C4-2B (cell line): ENCODE data around the gene PADI4.
A peak's percentile ranks its signal among the peaks of the same experiment; 100 is the strongest.

Experiments
- H3K27ac ChIP-seq: fragments of 450-650 bp; 2 replicates; pipeline ENCODE4 v1.5.1; 2017
- ZFX ChIP-seq: fragments of 450-650 bp; IDR thresholded peaks from 2 replicates; pipeline ENCODE4 v1.6.1; 2017
- TF ChIP-seq, protein P1 (sequence below): fragments of 450-650 bp; conservative IDR thresholded peaks from 2 replicates; pipeline ENCODE4 v1.5.1; 2017; ENCODE audit warnings: mild to moderate bottlenecking

The PADI4 gene

GRCh38 chr1:17360272-17360956 lies 52.4 kb downstream of the PADI4 start:
- H3K27ac ChIP-seq = no peak overlapping the region
- no peak for TF ChIP-seq ZFX
- TF ChIP-seq, protein P1, sequence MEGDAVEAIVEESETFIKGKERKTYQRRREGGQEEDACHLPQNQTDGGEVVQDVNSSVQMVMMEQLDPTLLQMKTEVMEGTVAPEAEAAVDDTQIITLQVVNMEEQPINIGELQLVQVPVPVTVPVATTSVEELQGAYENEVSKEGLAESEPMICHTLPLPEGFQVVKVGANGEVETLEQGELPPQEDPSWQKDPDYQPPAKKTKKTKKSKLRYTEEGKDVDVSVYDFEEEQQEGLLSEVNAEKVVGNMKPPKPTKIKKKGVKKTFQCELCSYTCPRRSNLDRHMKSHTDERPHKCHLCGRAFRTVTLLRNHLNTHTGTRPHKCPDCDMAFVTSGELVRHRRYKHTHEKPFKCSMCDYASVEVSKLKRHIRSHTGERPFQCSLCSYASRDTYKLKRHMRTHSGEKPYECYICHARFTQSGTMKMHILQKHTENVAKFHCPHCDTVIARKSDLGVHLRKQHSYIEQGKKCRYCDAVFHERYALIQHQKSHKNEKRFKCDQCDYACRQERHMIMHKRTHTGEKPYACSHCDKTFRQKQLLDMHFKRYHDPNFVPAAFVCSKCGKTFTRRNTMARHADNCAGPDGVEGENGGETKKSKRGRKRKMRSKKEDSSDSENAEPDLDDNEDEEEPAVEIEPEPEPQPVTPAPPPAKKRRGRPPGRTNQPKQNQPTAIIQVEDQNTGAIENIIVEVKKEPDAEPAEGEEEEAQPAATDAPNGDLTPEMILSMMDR = no peak

GRCh38 chr1:17361687-17362086 lies 53.7 kb downstream of the PADI4 start:
- TF ChIP-seq, protein P1 = no peak
- no peak for TF ChIP-seq ZFX
- no peak overlapping the region for H3K27ac ChIP-seq

DNA sequence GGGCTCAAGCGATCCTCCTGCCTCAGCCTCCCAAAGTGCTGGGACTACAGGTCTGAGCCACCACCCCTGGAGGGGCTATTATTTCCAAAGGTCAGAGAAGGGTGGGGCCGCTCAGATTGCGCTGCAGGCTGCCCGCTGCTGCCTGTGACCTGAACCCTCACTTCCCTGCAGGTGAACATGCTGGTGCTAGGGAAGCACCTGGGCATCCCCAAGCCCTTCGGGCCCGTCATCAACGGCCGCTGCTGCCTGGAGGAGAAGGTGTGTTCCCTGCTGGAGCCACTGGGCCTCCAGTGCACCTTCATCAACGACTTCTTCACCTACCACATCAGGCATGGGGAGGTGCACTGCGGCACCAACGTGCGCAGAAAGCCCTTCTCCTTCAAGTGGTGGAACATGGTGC lies 55.4 kb downstream of the PADI4 start:
- TF ChIP-seq ZFX = no peak
- TF ChIP-seq, protein P1 = no peak
- no peak overlapping the region for H3K27ac ChIP-seq

GRCh38 chr1:17363771-17364170 lies 55.8 kb downstream of the PADI4 start:
- H3K27ac ChIP-seq = no peak overlapping the region
- no peak for TF ChIP-seq ZFX
- TF ChIP-seq, protein P1 = no peak

DNA sequence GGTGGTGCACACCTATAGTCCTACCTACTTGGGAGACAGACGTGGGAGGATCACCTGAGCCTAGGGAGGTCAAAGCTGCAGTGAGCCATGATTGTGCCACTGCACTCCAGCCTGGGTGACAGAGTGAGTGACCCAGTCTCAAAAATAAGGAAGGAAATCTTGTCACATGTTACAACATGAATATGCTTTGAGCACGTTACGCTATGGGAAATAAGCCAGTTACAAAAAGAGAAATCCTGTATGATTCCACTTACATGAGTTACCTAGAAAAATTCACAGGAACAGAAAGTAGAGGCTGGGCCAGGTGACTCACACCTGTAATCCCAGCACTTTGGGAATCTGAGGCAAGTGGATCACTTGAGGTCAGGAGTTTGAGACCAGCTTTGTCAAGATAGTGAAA lies 57.3 kb downstream of the PADI4 start:
- TF ChIP-seq ZFX = no peak
- TF ChIP-seq, protein P1 = no peak
- H3K27ac ChIP-seq = no peak overlapping the region

DNA sequence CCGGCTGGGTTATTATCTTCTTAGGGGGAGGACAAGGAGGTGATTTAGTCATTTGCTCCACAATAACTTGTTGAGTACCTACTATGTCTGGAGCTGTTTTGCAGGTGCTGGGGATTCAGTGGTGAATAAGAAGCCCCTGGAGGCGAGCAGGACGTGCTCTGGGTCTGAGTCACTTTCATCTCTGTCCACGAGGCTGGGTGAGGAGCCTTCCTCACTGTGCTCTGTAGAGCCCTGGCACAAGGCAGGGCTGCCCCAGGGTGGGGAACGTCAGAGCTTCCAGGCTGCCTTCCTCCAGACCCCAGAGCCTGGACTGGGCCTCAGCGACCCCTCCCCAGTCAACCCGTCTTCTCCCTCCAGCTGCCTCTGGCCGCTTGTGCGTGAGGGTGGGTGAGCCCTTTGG lies 61.5 kb downstream of the PADI4 start:
- H3K27ac ChIP-seq = no peak overlapping the region
- TF ChIP-seq, protein P1 = no peak

- H3K27ac ChIP-seq = no peak overlapping the region
- TF ChIP-seq, protein P1 = peak; percentile 45
- TF ChIP-seq ZFX = no peak
Observed at GRCh38 chr1:17370618-17371017, 62.6 kb downstream of the PADI4 start.
